Stimulated activated CD8-positive, alpha-beta memory T cell treated with anti-CD3 and anti-CD28 coated beads, Interleukin-12 subunit alpha, Interleukin-12 subunit beta, amount 100 ng/mL, for 1 hour (primary cell): ENCODE results near the gene ZFYVE16.
"Not testable (repeated sequence)": the region's sequence is repeated elsewhere in the genome, so short reads cannot be mapped to it uniquely, and the experiment has no call there.

Experiments
- DNase-seq: peaks from one replicate; pipeline ENCODE4 v3.0.0-alpha.2; 2020; ENCODE audit warnings: low read depth

The ZFYVE16 gene

GRCh38 chr5:80487829-80488721 lies 80.2 kb downstream of the ZFYVE16 start, which contains the start of gene FAM151B:
Gene FAM151B, plus strand, starts transcription at chr5:80488100. Its CDS starts 24 bp downstream, at chr5:80488124.
- DNase-seq, result peak; percentile 35

GRCh38 chr5:80491296-80491695 lies 83.4 kb downstream of the ZFYVE16 start:
- no peak for DNase-seq

- DNase-seq, result no peak
Observed at GRCh38 chr5:80492741-80493140, 84.9 kb downstream of the ZFYVE16 start.

GRCh38 chr5:80493443-80493842 lies 85.6 kb downstream of the ZFYVE16 start:
- DNase-seq, result not testable (repeated sequence)

GRCh38 chr5:80495891-80496290 lies 88.0 kb downstream of the ZFYVE16 start:
- DNase-seq, result no peak

- DNase-seq, result no peak
Observed at GRCh38 chr5:80502800-80503199, 94.9 kb downstream of the ZFYVE16 start.

- DNase-seq, result no peak
Observed at GRCh38 chr5:80503641-80504040, 95.8 kb downstream of the ZFYVE16 start.

GRCh38 chr5:80504833-80505232 lies 97.0 kb downstream of the ZFYVE16 start:
- DNase-seq, result no peak

- no peak for DNase-seq
Observed at GRCh38 chr5:80507663-80508062, 99.8 kb downstream of the ZFYVE16 start.

- no peak for DNase-seq
Observed at GRCh38 chr5:80508844-80509243, 101.0 kb downstream of the ZFYVE16 start.

GRCh38 chr5:80509362-80509761 lies 101.5 kb downstream of the ZFYVE16 start:
- no peak for DNase-seq

- DNase-seq, result no peak
Observed at GRCh38 chr5:80516826-80517225, 109.0 kb downstream of the ZFYVE16 start.
